ENCODE data around the gene TMIE. TPM values are rescaled to one million over a fixed set of nuclear protein-coding genes. Genes with fewer than 3 reads are reported as not detected.

The TMIE gene
- total RNA-seq, 2 donors from 2014 or later = 0.18 to 1.6 TPM

DNA sequence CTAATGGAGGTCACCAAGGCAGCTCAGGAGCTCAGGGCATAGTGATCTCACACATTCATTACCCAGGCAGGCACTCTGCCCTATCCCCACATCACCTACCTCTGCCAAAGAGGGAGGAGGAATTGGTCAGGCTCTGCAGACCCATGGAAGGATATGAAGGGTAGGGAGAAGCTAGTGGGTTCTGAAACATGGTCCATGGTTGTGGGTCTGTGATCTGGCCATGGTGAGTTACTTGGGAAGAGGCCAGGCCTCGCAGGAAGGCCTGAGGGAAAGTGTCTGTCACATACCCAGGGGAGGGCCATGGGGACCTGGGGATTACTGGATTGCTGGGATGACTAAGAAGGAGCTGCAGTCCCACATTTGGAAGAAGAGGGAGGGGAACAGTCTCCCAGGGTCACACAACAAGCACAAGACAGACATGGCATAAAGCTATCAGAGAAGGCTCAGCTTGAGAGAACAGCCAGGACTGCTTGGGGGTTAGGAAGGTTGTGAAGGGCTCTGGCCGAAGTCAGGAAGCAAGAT, 17.9 kb downstream of the TMIE start:
- Histone ChIP-seq H3K27me3 (replicated peaks; ENCODE audit: insufficient read depth) (no peaks in the 10 kb centered on the region), H3K27ac (no peak overlapping the region), H3K9me3 (no peaks in the 10 kb centered on the region), H3K4me3 (no peak overlapping the region), H3K36me3 (no peaks in the 10 kb centered on the region), H3K4me1 (replicated peaks) (no peaks in the 10 kb centered on the region)
- TF ChIP-seq POLR2AphosphoS5 (IDR thresholded peaks at IDR 0.05) = no peak
- no peak for TF ChIP-seq POLR2A (IDR thresholded peaks at IDR 0.05)
- TF ChIP-seq, protein P1, sequence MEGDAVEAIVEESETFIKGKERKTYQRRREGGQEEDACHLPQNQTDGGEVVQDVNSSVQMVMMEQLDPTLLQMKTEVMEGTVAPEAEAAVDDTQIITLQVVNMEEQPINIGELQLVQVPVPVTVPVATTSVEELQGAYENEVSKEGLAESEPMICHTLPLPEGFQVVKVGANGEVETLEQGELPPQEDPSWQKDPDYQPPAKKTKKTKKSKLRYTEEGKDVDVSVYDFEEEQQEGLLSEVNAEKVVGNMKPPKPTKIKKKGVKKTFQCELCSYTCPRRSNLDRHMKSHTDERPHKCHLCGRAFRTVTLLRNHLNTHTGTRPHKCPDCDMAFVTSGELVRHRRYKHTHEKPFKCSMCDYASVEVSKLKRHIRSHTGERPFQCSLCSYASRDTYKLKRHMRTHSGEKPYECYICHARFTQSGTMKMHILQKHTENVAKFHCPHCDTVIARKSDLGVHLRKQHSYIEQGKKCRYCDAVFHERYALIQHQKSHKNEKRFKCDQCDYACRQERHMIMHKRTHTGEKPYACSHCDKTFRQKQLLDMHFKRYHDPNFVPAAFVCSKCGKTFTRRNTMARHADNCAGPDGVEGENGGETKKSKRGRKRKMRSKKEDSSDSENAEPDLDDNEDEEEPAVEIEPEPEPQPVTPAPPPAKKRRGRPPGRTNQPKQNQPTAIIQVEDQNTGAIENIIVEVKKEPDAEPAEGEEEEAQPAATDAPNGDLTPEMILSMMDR (IDR thresholded peaks at IDR 0.05) = no peak
- 85% methylated on average over 2 of the region's 2 CpGs for WGBS
- DNase-seq (ENCODE audit: low spot score) = no peak
- intact Hi-C loops (cut with DNase I) = no loop called here

DNA sequence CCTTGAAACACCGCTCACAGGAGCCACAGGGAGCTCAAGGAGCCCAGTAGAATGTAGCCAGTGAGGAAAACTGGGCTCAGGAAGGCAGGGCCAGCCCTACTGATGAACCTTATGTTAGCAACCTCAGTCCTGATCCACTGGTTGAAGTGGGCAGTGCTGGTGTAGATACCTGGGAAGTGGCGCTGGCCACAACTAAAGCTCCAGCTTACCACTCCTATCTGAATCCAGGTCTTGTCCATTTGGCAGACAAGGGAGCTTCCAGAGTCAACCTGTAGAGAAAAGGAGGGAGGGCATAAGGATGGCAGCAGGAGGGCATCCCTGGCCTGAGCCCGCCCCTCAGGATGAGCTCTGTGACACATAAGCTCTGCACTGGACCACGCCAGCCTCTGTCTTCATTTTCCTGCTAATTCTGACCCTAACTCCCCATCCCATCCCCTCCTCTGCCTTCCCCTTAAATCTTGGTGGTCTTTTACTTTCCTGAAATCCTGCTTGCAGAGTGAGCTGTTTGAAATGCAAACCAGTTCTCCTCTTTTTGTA, 18.6 kb downstream of the TMIE start:
- no peaks in the 10 kb centered on the region for H3K27me3 ChIP-seq (replicated peaks; ENCODE audit: insufficient read depth)
- no peaks in the 10 kb centered on the region for H3K36me3 ChIP-seq
- TF ChIP-seq POLR2AphosphoS5 (IDR thresholded peaks at IDR 0.05) (no peak), POLR2A (IDR thresholded peaks at IDR 0.05) (no peak)
- TF ChIP-seq, protein P1 (IDR thresholded peaks at IDR 0.05) = no peak
- no peaks in the 10 kb centered on the region for H3K9me3 ChIP-seq
- no peaks in the 10 kb centered on the region for H3K4me1 ChIP-seq (replicated peaks)
- no peak overlapping the region for H3K4me3 ChIP-seq
- intact Hi-C loops (cut with DNase I) = no loop called here
- H3K27ac ChIP-seq = no peak overlapping the region
- WGBS = 96% methylated on average over 4 of the region's 4 CpGs
- no peak for DNase-seq (ENCODE audit: low spot score)

DNA sequence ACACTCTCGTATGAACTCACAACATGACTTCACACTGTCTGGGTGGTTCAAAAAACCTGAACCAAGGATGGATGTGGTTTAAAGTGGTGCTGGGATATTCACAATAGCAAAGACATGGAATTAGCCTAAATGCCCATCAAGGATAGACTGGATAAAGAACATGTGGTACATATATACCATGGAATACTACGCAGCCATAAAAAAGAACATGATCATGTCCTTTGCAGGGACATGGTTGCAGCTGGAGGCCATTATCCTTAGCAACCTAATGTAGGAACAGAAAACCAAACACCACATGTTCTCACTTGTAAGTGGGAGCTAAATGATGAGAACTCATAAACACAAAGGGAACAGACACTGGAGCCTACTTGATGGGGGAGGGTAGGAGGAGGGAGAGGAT, 19.8 kb downstream of the TMIE start:
- Histone ChIP-seq H3K27ac (no peak overlapping the region), H3K9me3 (no peaks in the 10 kb centered on the region), H3K4me1 (replicated peaks) (no peaks in the 10 kb centered on the region), H3K36me3 (no peaks in the 10 kb centered on the region), H3K27me3 (replicated peaks; ENCODE audit: insufficient read depth) (no peaks in the 10 kb centered on the region), H3K4me3 (no peak overlapping the region)
- WGBS = 94% methylated on average over 2 of the region's 2 CpGs
- no peak for DNase-seq (ENCODE audit: low spot score)
- intact Hi-C loops (cut with DNase I) = no loop called here
- TF ChIP-seq POLR2AphosphoS5 (IDR thresholded peaks at IDR 0.05) (no peak), POLR2A (IDR thresholded peaks at IDR 0.05) (no peak)
- TF ChIP-seq, protein P1 (IDR thresholded peaks at IDR 0.05) = no peak

GRCh38 chr3:46722443-46722842, 21.3 kb downstream of the TMIE start:
- Histone ChIP-seq H3K27me3 (replicated peaks; ENCODE audit: insufficient read depth) (no peaks in the 10 kb centered on the region), H3K4me3 (no peak overlapping the region), H3K4me1 (replicated peaks) (no peaks in the 10 kb centered on the region), H3K27ac (no peak overlapping the region), H3K9me3 (no peaks in the 10 kb centered on the region), H3K36me3 (no peaks in the 10 kb centered on the region)
- no peak for DNase-seq (ENCODE audit: low spot score)
- TF ChIP-seq POLR2A (IDR thresholded peaks at IDR 0.05) = no peak
- TF ChIP-seq, protein P1 (IDR thresholded peaks at IDR 0.05) = no peak
- TF ChIP-seq POLR2AphosphoS5 (IDR thresholded peaks at IDR 0.05) = no peak
- 95% methylated on average over 5 of the region's 5 CpGs for WGBS
- intact Hi-C loops (cut with DNase I) = no loop called here

DNA sequence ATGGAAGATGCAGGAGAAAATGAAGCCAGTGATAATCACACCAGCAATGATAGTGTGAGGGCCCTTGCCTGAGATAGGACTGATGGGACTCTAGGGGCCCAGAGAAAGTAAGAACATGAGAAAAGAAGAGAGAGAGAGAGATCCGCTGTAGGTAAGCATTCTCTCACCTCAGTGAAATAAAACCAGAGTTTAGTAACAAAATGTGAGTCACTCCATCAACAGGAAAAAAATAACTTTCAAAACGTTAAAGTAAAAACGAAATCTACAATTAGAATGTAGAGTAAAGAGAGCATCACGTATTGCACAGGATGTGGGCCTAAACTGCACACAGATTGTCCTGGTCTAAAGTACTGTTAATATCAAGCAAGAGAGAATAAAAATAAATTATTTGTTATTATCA, 23.2 kb downstream of the TMIE start:
- intact Hi-C loops (cut with DNase I) = no loop called here
- TF ChIP-seq, protein P1 (IDR thresholded peaks at IDR 0.05) = no peak
- TF ChIP-seq POLR2AphosphoS5 (IDR thresholded peaks at IDR 0.05) = no peak
- no peak for TF ChIP-seq POLR2A (IDR thresholded peaks at IDR 0.05)
- WGBS = 83% methylated on average over 4 of the region's 4 CpGs
- Histone ChIP-seq H3K9me3 (no peaks in the 10 kb centered on the region), H3K27me3 (replicated peaks; ENCODE audit: insufficient read depth) (no peaks in the 10 kb centered on the region), H3K4me3 (no peak overlapping the region), H3K36me3 (no peaks in the 10 kb centered on the region), H3K4me1 (replicated peaks) (no peaks in the 10 kb centered on the region), H3K27ac (no peak overlapping the region)
- DNase-seq (ENCODE audit: low spot score) = no peak
